GM19463 (cell line): ENCODE results near the gene PDXDC1.
"Not testable (repeated sequence)": the region's sequence is repeated elsewhere in the genome, so short reads cannot be mapped to it uniquely, and the experiment has no call there.

Source experiments
- ATAC-seq: cut with Tn5 transposase; IDR thresholded peaks from one replicate; pipeline ENCODE4 v1.9.1; 2021; ENCODE audit warnings: mild to moderate bottlenecking, moderate library complexity; ENCODE audit not compliant: unreplicated experiment

Gene PDXDC1

DNA sequence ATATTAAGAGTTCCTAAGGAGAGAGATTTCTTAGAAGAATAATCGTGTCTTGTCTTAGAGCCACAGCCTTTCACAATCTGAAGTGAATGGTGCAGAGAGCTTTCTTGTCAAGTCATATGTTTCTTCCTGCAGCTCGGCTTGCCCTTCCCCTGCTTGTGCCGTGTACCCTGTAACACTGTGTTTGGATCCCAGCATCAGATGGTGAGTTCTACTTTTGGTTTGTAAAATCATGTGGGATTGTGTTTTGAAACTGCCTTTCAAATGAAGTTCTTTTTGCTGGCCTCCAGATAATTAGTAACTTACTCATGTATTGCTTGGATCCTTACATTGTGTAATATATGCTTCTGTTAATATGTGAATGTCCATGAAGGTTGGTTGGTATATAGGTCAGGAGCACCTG lies 33.8 kb downstream of the PDXDC1 start:
- ATAC-seq = not testable (repeated sequence)

DNA sequence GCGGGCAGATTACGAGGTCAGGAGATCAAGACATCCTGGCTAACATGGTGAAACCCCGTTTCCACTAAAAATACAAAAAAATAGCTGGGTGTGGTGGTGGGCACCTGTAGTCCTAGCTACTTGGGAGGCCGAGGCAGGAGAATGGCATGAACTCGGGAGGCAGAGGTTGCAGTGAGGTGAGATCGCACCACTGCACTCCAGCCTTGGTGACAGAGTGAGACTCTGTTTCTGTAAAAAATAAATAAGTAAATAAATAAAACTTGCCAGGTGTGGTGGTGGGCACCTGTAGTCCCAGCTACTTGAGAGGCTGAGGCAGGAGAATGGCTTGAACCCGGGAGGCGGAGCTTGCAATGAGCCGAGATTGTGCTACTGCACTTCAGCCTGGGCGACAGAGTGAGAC lies 38.1 kb downstream of the PDXDC1 start:
- not testable (repeated sequence) for ATAC-seq

DNA sequence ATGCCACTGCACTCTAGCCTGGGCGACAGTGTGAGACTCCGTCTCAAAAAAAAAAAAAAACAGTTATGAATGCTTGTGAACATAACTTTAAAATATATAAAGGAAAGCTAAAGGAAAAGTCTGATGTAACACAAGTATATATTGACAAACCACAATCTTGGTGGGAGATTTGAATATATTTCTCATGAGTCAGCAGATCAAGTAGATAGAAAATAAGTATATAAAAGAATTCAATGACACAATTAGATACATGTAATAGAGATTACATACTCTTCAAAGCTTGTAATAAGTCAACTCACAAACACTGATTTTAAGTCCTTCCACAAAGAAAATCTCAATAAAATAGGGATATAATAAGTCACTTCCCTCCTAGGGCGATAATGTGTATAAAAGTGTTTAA lies 40.8 kb downstream of the PDXDC1 start:
- not testable (repeated sequence) for ATAC-seq

DNA sequence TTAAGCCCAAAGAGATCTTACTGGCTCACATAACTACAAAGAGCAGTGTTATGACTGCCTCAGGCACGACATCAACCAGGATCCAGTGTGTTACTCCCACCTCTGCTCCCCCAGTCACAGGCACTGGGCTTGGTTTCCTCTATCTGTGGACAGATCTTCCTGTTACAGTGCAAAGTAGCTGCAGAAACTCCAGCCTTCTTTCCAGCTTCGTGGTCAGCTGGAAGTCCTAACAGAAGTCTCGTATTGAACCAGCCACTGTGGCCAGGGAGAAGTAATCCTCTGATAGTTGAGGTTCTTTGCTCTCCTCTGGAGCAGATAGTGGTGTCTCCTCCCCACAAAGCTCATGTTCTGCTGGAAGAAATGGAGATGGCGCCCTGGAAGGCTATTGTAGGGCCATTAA lies 41.5 kb downstream of the PDXDC1 start:
- ATAC-seq = not testable (repeated sequence)

DNA sequence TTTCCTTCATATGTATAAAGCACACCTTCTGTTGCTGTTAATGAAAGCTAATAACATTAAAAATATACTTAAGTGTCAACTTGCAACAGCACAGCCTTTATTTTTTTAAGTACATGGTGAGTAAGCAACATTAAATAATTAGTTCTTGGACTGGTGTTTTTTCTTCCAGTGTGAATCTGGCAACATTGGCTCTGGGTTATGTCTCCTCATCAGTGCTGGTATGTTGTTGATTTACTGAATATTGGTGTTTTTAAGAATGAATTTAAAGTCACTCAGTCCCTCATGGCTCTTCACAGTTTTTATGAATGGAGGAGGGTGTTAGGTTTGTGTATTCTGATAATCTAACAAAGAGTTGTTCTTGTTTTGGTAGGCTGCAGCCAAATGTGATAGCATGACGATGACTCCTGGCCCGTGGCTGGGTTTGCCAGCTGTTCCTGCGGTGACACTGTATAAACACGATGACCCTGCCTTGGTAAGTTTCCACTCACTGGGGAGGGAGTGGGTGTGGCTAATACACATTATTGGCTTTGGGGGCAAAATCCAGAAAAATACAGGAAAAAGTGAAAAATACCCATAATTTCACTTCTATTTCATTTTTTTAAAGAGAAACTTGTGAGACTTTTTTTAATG lies 42.2 kb downstream of the PDXDC1 start:
- ATAC-seq = not testable (repeated sequence)

DNA sequence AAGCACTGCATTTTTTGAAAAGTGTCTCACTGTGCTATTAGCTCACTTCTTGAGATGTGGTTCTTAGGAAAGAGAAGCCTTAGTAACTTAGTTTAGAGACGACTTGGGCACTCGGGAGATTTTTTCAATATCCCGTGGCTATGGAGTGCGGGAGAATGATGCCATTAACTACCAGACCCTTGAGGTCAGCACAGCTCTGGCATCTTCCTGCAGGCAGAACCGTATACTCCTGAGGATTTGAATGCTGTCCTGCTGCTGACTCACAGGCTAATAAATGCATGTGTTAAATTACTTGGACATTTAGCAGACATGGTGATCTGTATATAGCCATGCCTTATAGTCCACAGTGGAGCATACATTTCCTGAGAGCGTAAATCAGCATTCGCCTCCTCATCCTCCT lies 46.6 kb downstream of the PDXDC1 start:
- ATAC-seq = not testable (repeated sequence)

DNA sequence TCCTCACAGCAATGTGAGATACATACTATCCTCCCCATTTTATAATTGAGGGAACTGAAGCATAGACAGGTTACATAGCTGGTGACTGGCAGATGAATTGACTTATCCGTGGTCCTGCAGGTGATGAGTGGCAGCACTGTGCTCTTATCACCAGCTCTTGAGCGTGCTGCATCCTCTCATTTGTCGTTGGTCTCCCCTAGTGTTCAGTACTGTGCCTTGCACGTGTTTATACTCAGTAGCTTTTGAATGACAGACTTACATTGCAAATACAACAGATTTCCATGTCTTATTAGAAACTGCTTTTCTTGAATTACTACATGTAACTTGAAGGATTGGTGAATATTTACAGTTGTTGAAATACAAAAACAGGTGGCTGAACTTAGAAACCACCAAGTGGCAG lies 47.4 kb downstream of the PDXDC1 start:
- ATAC-seq = peak; percentile 78

DNA sequence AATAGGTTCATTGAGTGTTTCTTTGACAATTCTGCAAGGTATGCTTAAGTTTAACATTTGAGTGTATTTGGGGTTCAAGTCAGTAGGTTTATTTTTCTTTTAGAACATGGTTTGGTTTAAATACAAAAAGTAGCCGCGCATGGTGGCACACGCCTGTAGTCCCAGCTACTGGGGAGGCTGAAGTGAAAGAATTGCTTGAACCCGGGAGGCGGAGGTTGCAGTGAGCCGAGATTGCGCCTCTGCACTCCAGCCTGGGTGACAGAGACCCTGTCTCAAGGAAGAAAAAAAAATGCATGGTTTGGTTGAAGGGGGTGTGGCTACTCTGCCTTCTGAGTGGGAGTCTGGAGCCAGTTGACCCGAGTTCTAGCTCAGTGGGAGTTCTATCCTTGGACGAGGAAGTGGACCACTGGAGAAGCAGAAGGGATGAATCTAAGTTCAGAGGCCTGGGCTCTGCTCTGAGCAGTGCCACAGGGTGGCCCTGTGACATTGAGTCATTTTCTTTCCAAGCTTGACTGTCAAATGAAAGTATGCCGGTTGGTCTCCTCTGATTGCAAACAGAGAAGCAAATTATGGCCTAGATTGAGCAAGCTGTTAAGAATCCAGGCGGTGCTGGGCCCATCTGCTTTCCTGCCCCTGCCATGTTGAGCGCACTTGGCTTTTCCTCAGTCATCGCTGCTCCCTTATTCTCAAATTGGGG lies 48.7 kb downstream of the PDXDC1 start:
- not testable (repeated sequence) for ATAC-seq

DNA sequence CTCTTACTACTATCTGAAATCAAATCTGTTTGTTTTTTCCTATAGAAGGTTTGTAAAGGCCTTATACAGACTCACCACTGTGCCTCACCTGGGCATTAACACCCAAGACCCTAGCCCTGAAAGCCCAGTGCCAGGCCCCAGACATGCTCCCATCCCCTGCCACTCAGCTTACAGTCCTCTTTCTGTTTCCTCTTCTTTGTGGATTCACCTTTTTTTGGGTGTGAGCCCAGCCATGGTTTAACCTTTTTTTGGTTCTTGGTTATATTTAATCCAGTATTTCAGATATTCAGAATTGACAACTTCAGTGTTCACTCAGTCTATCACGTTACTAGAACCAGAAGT lies 50.0 kb downstream of the PDXDC1 start:
- ATAC-seq = not testable (repeated sequence)

DNA sequence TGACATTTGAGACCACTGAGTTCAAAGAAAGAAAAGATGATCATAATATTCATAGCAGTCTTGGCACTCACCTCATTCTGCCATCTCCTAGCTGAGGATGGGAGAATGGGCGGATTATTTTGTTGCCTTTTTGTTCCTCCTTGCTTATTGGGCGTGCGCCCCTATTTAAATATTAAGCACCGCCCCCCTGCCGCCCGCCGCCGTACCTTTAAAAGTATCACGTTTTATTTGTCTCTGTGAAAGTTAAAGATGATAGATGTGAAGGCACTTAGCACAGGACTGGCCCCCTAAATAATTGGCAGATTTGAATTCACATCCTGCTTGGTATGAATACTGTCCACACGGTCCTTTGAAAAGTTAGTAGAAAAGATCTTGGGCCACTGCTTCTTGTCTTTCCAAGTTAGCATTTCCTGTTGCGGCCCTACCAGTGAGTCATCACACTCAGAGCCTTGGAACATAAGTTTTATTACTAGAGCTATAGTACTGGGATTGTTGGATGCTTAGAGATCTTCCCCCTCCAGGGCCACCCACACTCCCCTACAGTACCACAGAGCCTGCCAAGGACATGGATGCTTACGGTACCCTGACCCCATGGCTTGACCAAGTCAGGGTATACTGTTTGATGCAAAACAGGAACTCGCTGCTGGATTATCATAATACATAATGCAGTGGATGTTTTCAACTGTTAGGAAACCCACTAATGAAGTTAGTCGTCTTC lies 50.6 kb downstream of the PDXDC1 start:
- ATAC-seq = not testable (repeated sequence)

DNA sequence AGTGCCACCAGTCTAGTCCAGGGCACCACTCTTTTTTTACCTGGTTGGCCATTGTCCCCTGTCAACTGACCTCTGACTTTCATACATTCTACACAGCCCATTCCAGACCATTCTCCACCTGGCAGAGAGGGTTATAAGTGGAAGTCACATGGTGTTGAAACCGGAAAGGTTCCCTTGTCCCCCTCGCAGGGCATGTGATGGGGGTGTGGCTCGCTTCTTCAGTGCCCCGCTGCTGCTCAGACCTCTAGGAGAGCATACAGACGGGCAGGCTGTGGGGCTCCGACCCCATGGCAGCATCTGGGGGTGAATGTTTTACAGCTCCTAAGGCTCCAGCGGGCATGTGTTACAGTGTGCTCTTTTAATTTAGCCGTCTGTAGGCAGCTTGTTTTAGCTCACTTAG lies 52.2 kb downstream of the PDXDC1 start:
- not testable (repeated sequence) for ATAC-seq

DNA sequence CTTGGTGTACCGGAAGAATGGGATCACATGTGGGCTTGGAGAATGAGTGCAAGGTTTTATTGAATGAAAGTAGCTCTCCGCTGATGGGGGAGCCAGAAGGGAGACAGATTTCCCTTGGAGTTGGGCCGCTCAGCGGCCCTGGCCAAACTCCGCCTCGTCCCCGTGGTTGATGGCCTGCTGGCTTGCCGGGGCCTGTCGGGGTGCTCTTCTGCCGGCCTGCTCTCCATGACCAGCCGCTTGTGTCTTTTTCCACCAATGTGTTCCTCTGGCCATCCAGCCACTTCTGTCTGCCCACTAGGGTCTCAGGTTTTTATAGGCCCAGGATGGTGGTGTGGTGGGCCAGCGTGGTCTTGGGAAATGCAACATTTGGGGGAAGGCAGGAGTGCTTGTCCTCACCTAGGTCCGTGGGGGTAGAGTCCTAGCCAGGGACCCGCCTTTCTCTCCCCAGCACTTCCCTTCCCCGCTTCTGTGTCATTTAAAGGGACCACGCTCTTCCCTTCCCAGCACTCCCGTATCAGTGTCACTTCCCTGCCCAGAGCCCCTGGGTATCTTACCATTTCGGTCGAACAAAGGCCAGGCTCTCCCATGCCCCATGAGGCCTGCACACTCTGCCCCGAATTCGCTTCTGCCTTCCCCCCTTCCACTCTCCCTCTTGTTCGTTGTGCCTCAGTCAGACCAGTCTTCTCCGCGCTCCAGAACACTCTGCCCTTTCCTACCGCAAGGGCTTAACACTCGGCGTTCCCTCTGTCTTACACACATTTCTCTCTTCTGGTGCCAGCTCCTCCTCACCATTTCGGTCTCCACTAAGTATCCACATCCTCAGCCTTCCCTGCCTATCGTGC lies 52.9 kb downstream of the PDXDC1 start:
- ATAC-seq = not testable (repeated sequence)

DNA sequence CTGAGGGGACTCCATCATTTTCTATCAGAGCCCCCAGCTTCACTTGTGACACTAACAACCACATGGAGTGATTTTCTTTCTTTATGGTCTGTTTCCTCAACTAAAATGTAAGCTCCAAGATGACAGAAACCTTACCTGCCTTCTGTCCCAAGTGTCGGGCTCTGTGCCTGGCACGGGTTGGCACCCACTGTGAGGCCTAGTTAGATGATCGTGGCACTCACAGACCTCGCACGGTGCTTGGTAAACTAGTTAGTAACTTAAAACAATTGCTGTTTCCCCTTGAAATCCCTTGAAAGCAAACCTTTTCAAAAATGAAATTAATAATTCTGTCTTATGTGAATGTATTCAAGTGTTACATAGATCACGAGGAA lies 53.5 kb downstream of the PDXDC1 start:
- ATAC-seq = not testable (repeated sequence)

DNA sequence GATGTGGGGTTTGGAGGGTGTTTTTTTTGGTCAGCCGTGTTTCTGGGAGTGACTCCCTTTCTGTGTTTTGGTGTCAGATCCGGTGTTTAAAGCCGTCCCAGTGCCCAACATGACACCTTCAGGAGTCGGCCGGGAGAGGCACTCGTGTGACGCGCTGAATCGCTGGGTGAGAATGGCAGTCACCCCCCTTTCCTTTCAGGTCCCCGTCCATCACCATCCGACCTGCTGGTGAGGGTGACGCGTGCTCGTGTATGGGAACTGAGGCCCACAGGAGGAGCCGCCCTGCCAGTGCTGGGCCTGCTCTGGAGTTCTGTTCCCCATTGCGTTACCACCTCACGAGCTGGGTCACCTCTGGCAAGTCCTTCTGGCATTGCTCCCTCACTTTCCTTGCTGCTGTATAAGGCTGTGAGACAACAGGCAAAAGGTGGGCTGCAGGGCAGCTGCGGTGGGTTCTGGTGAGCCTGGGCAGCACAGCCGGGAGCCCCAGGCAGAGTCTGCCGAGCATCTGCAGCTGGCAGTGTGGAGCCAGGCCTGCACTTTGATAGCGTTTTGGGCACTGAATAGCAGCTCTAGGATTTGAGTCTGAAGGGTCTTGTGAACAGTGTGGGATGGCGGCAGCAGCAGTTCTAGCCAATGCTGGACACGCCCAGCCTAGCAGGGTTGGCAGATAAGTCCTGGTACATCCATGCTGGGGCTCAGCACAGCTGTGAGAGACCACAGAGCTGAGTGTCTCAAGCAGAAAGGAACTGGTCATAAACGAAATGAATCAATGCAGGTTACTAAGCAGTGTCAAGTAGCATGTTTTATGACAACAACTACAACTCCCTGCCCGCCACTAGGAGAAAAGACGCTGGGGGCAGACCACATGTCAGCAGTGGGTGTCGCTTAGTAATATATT lies 54.2 kb downstream of the PDXDC1 start:
- ATAC-seq = not testable (repeated sequence)

DNA sequence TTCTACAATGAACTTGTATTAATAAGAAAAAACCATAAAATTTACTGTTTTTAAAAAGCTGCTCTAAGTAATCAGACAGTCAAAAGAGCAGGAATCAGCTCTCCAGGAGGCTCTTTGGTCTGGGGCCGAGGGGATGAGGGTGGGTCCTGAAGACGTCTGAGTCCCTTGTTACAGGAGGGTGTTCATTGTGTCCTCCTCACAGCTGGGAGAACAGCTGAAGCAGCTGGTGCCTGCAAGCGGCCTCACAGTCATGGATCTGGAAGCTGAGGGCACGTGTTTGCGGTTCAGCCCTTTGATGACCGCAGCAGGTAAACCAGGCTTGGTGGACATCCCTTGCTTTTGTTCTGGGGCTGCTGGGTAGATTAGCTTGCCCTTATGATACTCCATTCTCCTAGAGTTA lies 54.9 kb downstream of the PDXDC1 start:
- not testable (repeated sequence) for ATAC-seq

DNA sequence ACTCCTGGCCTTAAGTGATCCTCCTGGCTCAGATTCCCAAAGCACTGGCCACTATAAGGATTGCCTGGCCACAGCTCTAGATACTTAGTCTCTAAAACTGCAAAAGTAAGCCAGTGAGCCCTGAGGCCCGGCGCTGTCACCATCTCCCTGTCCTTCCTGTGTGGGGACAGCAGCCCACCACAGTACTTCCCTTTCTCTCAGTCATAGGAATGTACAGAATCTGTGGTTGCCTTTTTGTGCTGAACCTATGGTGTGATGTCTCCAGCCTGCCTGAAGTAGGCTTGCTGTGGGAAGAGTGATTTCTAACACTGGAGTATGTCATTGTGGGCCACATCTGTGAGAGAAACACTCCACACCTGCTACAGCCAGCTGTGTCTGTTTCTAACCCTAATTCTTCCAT lies 56.4 kb downstream of the PDXDC1 start:
- no peak for ATAC-seq

DNA sequence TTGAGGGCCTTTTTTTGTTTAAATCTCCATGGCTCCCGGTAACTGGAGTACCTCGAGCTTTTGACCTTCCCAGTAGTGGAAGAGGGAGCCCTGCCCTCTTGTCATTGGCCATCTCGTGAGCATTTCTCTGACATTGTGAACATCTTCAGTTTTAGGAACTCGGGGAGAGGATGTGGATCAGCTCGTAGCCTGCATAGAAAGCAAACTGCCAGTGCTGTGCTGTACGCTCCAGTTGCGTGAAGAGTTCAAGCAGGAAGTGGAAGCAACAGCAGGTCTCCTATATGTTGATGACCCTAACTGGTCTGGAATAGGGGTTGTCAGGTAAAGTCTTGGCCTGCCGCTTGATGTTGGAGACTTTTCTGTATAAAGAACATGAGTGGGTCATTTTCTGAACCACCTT lies 56.8 kb downstream of the PDXDC1 start:
- ATAC-seq = no peak

DNA sequence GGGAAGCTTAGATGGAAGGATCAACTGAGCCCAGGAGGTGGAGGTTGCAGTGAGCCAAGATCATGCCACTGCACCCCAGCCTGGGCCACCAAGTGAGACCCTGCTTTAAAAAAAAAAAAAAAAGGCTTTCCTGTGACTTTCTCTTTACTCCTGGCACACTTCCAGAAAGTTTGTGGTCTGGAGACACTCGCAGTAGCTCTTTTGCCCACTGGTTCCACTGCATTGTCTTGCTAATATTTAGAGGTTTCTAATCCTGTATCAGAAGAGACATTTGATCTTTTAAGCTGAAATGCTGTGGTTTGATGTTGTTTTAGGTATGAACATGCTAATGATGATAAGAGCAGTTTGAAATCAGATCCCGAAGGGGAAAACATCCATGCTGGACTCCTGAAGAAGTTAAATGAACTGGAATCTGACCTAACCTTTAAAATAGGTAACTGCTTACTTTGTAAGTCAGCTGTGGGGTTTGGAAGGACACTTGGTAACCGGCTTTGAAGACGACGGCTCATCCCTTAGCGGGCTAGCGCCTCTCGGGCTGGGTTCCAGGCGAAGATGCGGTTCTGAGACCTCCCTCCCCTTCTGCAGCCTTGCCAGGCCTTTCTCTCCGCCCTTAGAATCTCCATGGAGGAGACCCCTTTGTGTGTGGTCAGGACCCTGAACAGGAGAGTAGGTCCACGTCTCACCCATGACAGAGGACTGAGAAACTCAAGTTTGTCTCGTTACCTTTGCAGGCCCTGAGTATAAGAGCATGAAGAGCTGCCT lies 57.9 kb downstream of the PDXDC1 start:
- no peak for ATAC-seq

DNA sequence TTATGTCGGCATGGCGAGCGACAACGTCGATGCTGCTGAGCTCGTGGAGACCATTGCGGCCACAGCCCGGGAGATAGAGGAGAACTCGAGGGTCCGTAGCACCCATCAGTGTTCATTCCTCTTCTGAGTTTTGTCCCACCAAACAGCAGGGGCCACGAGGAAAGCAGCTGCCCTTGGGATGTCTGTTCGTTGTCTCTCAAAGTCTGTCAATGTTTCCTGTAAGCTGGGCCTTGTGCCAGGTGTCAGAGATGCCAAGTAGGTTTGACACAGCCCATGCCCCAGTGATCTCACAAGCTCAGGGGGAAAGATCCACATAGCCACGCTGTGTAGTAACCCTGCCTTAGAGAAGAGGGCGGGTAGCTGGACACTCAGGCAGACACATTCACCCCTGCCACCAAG lies 58.5 kb downstream of the PDXDC1 start:
- no peak for ATAC-seq
